ENCODE data around the gene GIMAP8. TPM values are rescaled to one million over a fixed set of nuclear protein-coding genes. Genes with fewer than 3 reads are reported as not detected.

The GIMAP8 gene
- total RNA-seq, 4 donors from 2014 or later, result 0.38 to 12.2 (median 2.4) TPM

- TF ChIP-seq CTCF (IDR thresholded peaks at IDR 0.05) (no peak), POLR2A (IDR thresholded peaks at IDR 0.05) (no peak)
- Histone ChIP-seq H3K4me3 (peak overlapping the region in 3 of 4 donors; percentile 33 to 64 (median 42)), H3K9me3 (no peaks in the 10 kb centered on the region), H3K4me1 (peaks cover 0 to 5% (median 0%) of the 10 kb centered on the region in 3 donors), H3K27me3 (no peaks in the 10 kb centered on the region), H3K27ac (peak overlapping the region; percentile 53 to 80 (median 65)), H3K36me3 (no peaks in the 10 kb centered on the region)
- intact Hi-C loops (cut with DNase I), result no loop called here
- DNase-seq, result no peak
- 84 to 95% methylated on average over 13 to 14 of the region's 17 CpGs for WGBS, 2 donors
Observed at GRCh38 chr7:150513758-150514157, 63.3 kb downstream of the GIMAP8 start.

- 30 to 45% methylated on average over 3 of the region's 3 CpGs for WGBS, 2 donors
- peak within 1 kb of the TSS; percentile 22 to 64 (median 38) for H3K4me3 ChIP-seq
- H3K27ac ChIP-seq, result peak within 1 kb of the TSS; percentile 53 to 80 (median 65)
- intact Hi-C loops (cut with DNase I), result no loop called here
- no peaks in the 10 kb centered on the region for H3K9me3 ChIP-seq
- H3K27me3 ChIP-seq, result no peaks in the 10 kb centered on the region
- DNase-seq, result no peak
- no peak for TF ChIP-seq CTCF (IDR thresholded peaks at IDR 0.05)
- peak in 2 of 4 donors; percentile 43 to 67 for TF ChIP-seq POLR2A (IDR thresholded peaks at IDR 0.05)
- H3K4me1 ChIP-seq, result peaks cover 0 to 5% (median 0%) of the 10 kb centered on the region in 3 donors
- H3K36me3 ChIP-seq, result no peaks in the 10 kb centered on the region
Observed at GRCh38 chr7:150514748-150515222, 64.4 kb downstream of the GIMAP8 start, which contains the start of gene GIMAP7. GIMAP7 (plus strand) TSS chr7:150514872; CDS start chr7:150519975, 5,103 bp downstream.

- Histone ChIP-seq H3K27ac (peak overlapping the region; percentile 53 to 80 (median 65)), H3K4me3 (peak overlapping the region; percentile 22 to 64 (median 38)), H3K36me3 (no peaks in the 10 kb centered on the region), H3K9me3 (no peaks in the 10 kb centered on the region), H3K27me3 (no peaks in the 10 kb centered on the region), H3K4me1 (peaks cover 0 to 5% (median 0%) of the 10 kb centered on the region in 3 donors)
- DNase-seq, result no peak
- WGBS, 2 donors, result 55 to 62% methylated on average over 11 of the region's 11 CpGs
- intact Hi-C loops (cut with DNase I), result no loop called here
- TF ChIP-seq CTCF (IDR thresholded peaks at IDR 0.05) (no peak), POLR2A (IDR thresholded peaks at IDR 0.05) (no peak)
Observed at GRCh38 chr7:150515248-150516147, 65.1 kb downstream of the GIMAP8 start.

GRCh38 chr7:150516956-150517745 lies 66.7 kb downstream of the GIMAP8 start:
- Histone ChIP-seq H3K4me1 (peaks cover 0 to 5% (median 0%) of the 10 kb centered on the region in 3 donors), H3K27ac (peak overlapping the region; percentile 53 to 80 (median 65)), H3K36me3 (no peaks in the 10 kb centered on the region), H3K9me3 (no peaks in the 10 kb centered on the region), H3K27me3 (no peaks in the 10 kb centered on the region), H3K4me3 (peak overlapping the region in 3 of 4 donors; percentile 33 to 64 (median 42))
- 68 to 77% methylated on average over 1 of the region's 1 CpG for WGBS, 2 donors
- no peak for DNase-seq
- intact Hi-C loops (cut with DNase I), result no loop called here
- TF ChIP-seq CTCF (IDR thresholded peaks at IDR 0.05), result no peak
